HEK293 (cell line): ENCODE results near the gene ZHX3.

ENCODE experiments used
- CTCF ChIA-PET: fragments of 350-600 bp; formaldehyde crosslinking; extraction: SDS; loops from one replicate; lab custom pipeline; 2021; ENCODE audit warnings: antibody characterized with exemption; lab: Yijun Ruan, JAX
- POLR2A ChIA-PET: fragments of 300-600 bp; formaldehyde crosslinking; extraction: SDS; loops from one replicate; lab custom pipeline; 2020; ENCODE audit warnings: antibody characterized with exemption, inconsistent platforms; lab: Yijun Ruan, JAX
- H3K27ac ChIP-seq: fragments of 200-500 bp; sonication (Bioruptor generic); 2 replicates; pipeline ENCODE4 v1.5.1; 2014; ENCODE audit warnings: low read depth, low read length, control low read depth, inconsistent platforms; ENCODE audit errors: extremely low read depth
- H3K36me3 ChIP-seq, 2 experiments: fragments of 200-500 bp in 1 of 2; sonication (Bioruptor generic) in 1 of 2; 1 replicate in 1 of 2; 2 replicates in 1 of 2; pipeline ENCODE4 v1.5.1; 2014 to 2017; ENCODE audit warnings: inconsistent platforms in 2 of 2, low read length in 2 of 2; ENCODE audit not compliant: control insufficient read depth in 2 of 2, insufficient read depth in 1 of 2
- H3K4me1 ChIP-seq: fragments of 200-500 bp; sonication (Bioruptor generic); 2 replicates; pipeline ENCODE4 v1.5.1; 2014; ENCODE audit warnings: mild to moderate bottlenecking, low read length, inconsistent platforms; ENCODE audit not compliant: control insufficient read depth, insufficient read depth
- H3K4me3 ChIP-seq: 2 replicates; pipeline ENCODE4 v1.5.1; 2011; ENCODE audit warnings: low read depth, mild to moderate bottlenecking, control low read depth, low read length, moderate library complexity
- H3K9me3 ChIP-seq: fragments of 200-500 bp; sonication (Bioruptor generic); 2 replicates; pipeline ENCODE4 v1.5.1; 2014; ENCODE audit warnings: low read depth, low read length, inconsistent platforms; ENCODE audit not compliant: control insufficient read depth, insufficient read depth
- BCL11A ChIP-seq: fragments of 450-650 bp; formaldehyde crosslinking; IDR thresholded peaks from 2 replicates; pipeline ENCODE4 v1.5.1; 2016; ENCODE audit warnings: low read depth, missing biosample characterization, missing genetic modification characterization
- KLF7 ChIP-seq: fragments of 450-650 bp; formaldehyde crosslinking; IDR thresholded peaks from 2 replicates; pipeline ENCODE4 v1.5.1; 2016; ENCODE audit warnings: missing biosample characterization, missing genetic modification characterization, borderline replicate concordance
- PRDM1 ChIP-seq: fragments of 450-650 bp; formaldehyde crosslinking; IDR thresholded peaks from 2 replicates; pipeline ENCODE4; 2016; ENCODE audit warnings: missing biosample characterization, missing genetic modification characterization
- SP2 ChIP-seq: fragments of 450-650 bp; formaldehyde crosslinking; IDR thresholded peaks from 2 replicates; pipeline ENCODE4 v1.5.1; 2016; ENCODE audit warnings: missing biosample characterization, missing genetic modification characterization
- TCF7L2 ChIP-seq: IDR thresholded peaks from 2 replicates; pipeline ENCODE4 v1.6.1; 2011; ENCODE audit warnings: low read depth, mild to moderate bottlenecking, inconsistent platforms, low read length, moderate library complexity, borderline replicate concordance
- ZBTB48 ChIP-seq: fragments of 450-650 bp; formaldehyde crosslinking; IDR thresholded peaks from 2 replicates; pipeline ENCODE4 v1.5.1; 2016; ENCODE audit warnings: missing biosample characterization, missing genetic modification characterization
- ZFP41 ChIP-seq: fragments of 450-650 bp; formaldehyde crosslinking; IDR thresholded peaks from 2 replicates; pipeline ENCODE4 v1.5.1; 2016; ENCODE audit warnings: missing biosample characterization, missing genetic modification characterization, borderline replicate concordance
- ZNF155 ChIP-seq: fragments of 450-650 bp; formaldehyde crosslinking; IDR thresholded peaks from 2 replicates; pipeline ENCODE4 v1.5.1; 2016; ENCODE audit warnings: missing biosample characterization, missing genetic modification characterization
- ZNF169 ChIP-seq: fragments of 450-650 bp; formaldehyde crosslinking; IDR thresholded peaks from 2 replicates; pipeline ENCODE4 v1.5.1; 2016; ENCODE audit warnings: missing biosample characterization, missing genetic modification characterization
- ZNF175 ChIP-seq: fragments of 450-650 bp; formaldehyde crosslinking; IDR thresholded peaks from 2 replicates; pipeline ENCODE4 v1.5.1; 2016; ENCODE audit warnings: missing biosample characterization, missing genetic modification characterization
- ZNF184 ChIP-seq: fragments of 450-650 bp; IDR thresholded peaks from 2 replicates; pipeline ENCODE4 v1.5.1; 2018; ENCODE audit warnings: missing biosample characterization, mild to moderate bottlenecking, missing genetic modification characterization
- ZNF221 ChIP-seq: fragments of 450-650 bp; formaldehyde crosslinking; IDR thresholded peaks from 2 replicates; pipeline ENCODE4 v1.5.1; 2017; ENCODE audit warnings: missing biosample characterization, missing genetic modification characterization, borderline replicate concordance
- ZNF302 ChIP-seq: fragments of 450-650 bp; formaldehyde crosslinking; IDR thresholded peaks from 2 replicates; pipeline ENCODE4 v1.5.1; 2016; ENCODE audit warnings: missing biosample characterization, missing genetic modification characterization, low read depth
- ZNF311 ChIP-seq: fragments of 450-650 bp; formaldehyde crosslinking; IDR thresholded peaks from 2 replicates; pipeline ENCODE4 v1.5.1; 2017; ENCODE audit warnings: missing biosample characterization, missing genetic modification characterization, borderline replicate concordance
- ZNF350 ChIP-seq: fragments of 450-650 bp; formaldehyde crosslinking; IDR thresholded peaks from 2 replicates; pipeline ENCODE4 v1.5.0; 2017; ENCODE audit warnings: missing biosample characterization, mild to moderate bottlenecking, missing genetic modification characterization
- ZNF37A ChIP-seq: fragments of 450-650 bp; IDR thresholded peaks from 2 replicates; pipeline ENCODE4 v1.5.1; 2018; ENCODE audit warnings: missing biosample characterization, missing genetic modification characterization
- ZNF394 ChIP-seq: fragments of 450-650 bp; formaldehyde crosslinking; IDR thresholded peaks from 2 replicates; pipeline ENCODE4 v1.5.1; 2016; ENCODE audit warnings: missing biosample characterization, missing genetic modification characterization, mild to moderate bottlenecking, moderate library complexity, borderline replicate concordance
- ZNF404 ChIP-seq: fragments of 450-650 bp; formaldehyde crosslinking; IDR thresholded peaks from 2 replicates; pipeline ENCODE4 v1.5.1; 2017; ENCODE audit warnings: missing biosample characterization, missing genetic modification characterization
- ZNF514 ChIP-seq: fragments of 450-650 bp; formaldehyde crosslinking; IDR thresholded peaks from 2 replicates; pipeline ENCODE4 v1.5.1; 2016; ENCODE audit warnings: missing biosample characterization, missing genetic modification characterization
- ZNF544 ChIP-seq: fragments of 450-650 bp; formaldehyde crosslinking; IDR thresholded peaks from 2 replicates; pipeline ENCODE4 v1.5.0; 2017; ENCODE audit warnings: missing biosample characterization, missing genetic modification characterization
- ZNF571 ChIP-seq: fragments of 450-650 bp; formaldehyde crosslinking; IDR thresholded peaks from 2 replicates; pipeline ENCODE4 v1.5.0; 2017; ENCODE audit warnings: missing biosample characterization, missing genetic modification characterization
- ZNF701 ChIP-seq: fragments of 450-650 bp; formaldehyde crosslinking; IDR thresholded peaks from 2 replicates; pipeline ENCODE4 v1.5.1; 2016; ENCODE audit warnings: missing biosample characterization, missing genetic modification characterization
- ZNF768 ChIP-seq: fragments of 450-650 bp; formaldehyde crosslinking; IDR thresholded peaks from 2 replicates; pipeline ENCODE4 v1.5.1; 2018; ENCODE audit warnings: missing biosample characterization, mild to moderate bottlenecking, missing genetic modification characterization
- ZNF830 ChIP-seq: fragments of 450-650 bp; IDR thresholded peaks from 2 replicates; pipeline ENCODE4 v1.5.0; 2018; ENCODE audit warnings: missing biosample characterization, missing genetic modification characterization, low read depth, mild to moderate bottlenecking, moderate library complexity
- TF ChIP-seq, protein P1 (sequence below): fragments of 450-650 bp; formaldehyde crosslinking; IDR thresholded peaks from 2 replicates; pipeline ENCODE4 v1.5.1; 2016; ENCODE audit warnings: missing biosample characterization, missing genetic modification characterization
- TF ChIP-seq, protein P2 (sequence below): fragments of 450-650 bp; formaldehyde crosslinking; IDR thresholded peaks from 2 replicates; pipeline ENCODE4 v1.5.1; 2016; ENCODE audit warnings: missing biosample characterization, missing genetic modification characterization
- TF ChIP-seq, protein P3 (sequence below): fragments of 450-650 bp; formaldehyde crosslinking; IDR thresholded peaks from 2 replicates; pipeline ENCODE4 v1.5.1; 2017; ENCODE audit warnings: missing biosample characterization, missing genetic modification characterization
- TF ChIP-seq, protein P4 (sequence below): fragments of 450-650 bp; formaldehyde crosslinking; IDR thresholded peaks from 2 replicates; pipeline ENCODE4 v1.5.1; 2017; ENCODE audit warnings: missing biosample characterization, missing genetic modification characterization

ZHX3 gene

DNA sequence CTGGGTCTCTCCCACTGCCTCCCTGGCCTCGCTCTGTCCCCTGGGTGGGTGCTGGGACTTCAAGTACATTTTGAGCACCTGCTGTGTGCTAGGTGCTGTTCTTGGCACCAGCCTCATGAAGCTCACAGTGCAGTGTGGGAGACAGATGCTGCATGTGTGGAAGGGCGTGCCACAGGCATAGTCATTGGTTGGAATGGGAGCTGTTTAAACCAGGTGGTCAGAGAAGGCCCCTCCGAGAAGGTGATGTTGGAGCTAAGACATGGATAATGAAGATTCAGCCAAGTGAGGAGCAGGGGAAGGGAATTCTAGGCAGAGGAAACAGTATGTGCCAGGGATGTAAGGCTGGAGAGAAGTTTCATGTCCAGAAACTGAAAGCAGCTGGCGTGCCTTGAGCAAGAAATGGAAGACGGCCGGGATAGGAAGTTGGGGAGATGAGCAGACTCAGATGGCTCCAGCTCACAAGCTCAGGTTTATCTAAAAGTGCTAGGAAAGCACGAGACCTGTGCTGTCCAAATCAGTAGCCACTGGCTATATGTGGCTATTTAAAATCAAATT lies 33.0 kb upstream of the ZHX3 start:
- Histone ChIP-seq H3K4me1 (no peaks in the 10 kb centered on the region), H3K4me3 (no peak overlapping the region)
- TF ChIP-seq, protein P1, sequence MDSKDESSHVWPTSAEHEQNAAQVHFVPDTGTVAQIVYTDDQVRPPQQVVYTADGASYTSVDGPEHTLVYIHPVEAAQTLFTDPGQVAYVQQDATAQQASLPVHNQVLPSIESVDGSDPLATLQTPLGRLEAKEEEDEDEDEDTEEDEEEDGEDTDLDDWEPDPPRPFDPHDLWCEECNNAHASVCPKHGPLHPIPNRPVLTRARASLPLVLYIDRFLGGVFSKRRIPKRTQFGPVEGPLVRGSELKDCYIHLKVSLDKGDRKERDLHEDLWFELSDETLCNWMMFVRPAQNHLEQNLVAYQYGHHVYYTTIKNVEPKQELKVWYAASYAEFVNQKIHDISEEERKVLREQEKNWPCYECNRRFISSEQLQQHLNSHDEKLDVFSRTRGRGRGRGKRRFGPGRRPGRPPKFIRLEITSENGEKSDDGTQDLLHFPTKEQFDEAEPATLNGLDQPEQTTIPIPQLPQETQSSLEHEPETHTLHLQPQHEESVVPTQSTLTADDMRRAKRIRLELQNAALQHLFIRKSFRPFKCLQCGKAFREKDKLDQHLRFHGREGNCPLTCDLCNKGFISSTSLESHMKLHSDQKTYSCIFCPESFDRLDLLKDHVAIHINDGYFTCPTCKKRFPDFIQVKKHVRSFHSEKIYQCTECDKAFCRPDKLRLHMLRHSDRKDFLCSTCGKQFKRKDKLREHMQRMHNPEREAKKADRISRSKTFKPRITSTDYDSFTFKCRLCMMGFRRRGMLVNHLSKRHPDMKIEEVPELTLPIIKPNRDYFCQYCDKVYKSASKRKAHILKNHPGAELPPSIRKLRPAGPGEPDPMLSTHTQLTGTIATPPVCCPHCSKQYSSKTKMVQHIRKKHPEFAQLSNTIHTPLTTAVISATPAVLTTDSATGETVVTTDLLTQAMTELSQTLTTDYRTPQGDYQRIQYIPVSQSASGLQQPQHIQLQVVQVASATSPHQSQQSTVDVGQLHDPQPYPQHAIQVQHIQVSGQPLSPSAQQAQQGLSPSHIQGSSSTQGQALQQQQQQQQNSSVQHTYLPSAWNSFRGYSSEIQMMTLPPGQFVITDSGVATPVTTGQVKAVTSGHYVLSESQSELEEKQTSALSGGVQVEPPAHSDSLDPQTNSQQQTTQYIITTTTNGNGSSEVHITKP (tag by site-specific recombination) = no peak
- TF ChIP-seq ZNF175 = no peak
- TF ChIP-seq KLF7 (tag by site-specific recombination) = no peak
- TF ChIP-seq ZBTB48 (tag by site-specific recombination) = no peak
- no peak for TF ChIP-seq ZNF37A
- no peak for TF ChIP-seq ZNF394 (tag by site-specific recombination)
- TF ChIP-seq SP2 (tag by site-specific recombination) = no peak
- TF ChIP-seq ZNF701 (tag by site-specific recombination) = no peak
- TF ChIP-seq, protein P2, sequence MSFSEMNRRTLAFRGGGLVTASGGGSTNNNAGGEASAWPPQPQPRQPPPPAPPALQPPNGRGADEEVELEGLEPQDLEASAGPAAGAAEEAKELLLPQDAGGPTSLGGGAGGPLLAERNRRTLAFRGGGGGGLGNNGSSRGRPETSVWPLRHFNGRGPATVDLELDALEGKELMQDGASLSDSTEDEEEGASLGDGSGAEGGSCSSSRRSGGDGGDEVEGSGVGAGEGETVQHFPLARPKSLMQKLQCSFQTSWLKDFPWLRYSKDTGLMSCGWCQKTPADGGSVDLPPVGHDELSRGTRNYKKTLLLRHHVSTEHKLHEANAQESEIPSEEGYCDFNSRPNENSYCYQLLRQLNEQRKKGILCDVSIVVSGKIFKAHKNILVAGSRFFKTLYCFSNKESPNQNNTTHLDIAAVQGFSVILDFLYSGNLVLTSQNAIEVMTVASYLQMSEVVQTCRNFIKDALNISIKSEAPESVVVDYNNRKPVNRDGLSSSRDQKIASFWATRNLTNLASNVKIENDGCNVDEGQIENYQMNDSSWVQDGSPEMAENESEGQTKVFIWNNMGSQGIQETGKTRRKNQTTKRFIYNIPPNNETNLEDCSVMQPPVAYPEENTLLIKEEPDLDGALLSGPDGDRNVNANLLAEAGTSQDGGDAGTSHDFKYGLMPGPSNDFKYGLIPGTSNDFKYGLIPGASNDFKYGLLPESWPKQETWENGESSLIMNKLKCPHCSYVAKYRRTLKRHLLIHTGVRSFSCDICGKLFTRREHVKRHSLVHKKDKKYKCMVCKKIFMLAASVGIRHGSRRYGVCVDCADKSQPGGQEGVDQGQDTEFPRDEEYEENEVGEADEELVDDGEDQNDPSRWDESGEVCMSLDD (tag by site-specific recombination) = no peak
- TF ChIP-seq ZNF514 = no peak
- no peak for TF ChIP-seq ZNF571 (tag by site-specific recombination)
- no peak for TF ChIP-seq ZNF302 (tag by site-specific recombination)
- TF ChIP-seq ZNF830 (tag by site-specific recombination) = no peak
- no peak for TF ChIP-seq ZNF350 (tag by site-specific recombination)
- no peak for TF ChIP-seq BCL11A (tag by site-specific recombination)
- no peak for TF ChIP-seq ZNF155 (tag by site-specific recombination)
- TF ChIP-seq TCF7L2 = no peak
- TF ChIP-seq, protein P3, sequence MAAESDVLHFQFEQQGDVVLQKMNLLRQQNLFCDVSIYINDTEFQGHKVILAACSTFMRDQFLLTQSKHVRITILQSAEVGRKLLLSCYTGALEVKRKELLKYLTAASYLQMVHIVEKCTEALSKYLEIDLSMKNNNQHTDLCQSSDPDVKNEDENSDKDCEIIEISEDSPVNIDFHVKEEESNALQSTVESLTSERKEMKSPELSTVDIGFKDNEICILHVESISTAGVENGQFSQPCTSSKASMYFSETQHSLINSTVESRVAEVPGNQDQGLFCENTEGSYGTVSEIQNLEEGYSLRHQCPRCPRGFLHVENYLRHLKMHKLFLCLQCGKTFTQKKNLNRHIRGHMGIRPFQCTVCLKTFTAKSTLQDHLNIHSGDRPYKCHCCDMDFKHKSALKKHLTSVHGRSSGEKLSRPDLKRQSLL (tag by site-specific recombination) = no peak
- TF ChIP-seq, all 188 proteins: peak for 0
- ChIA-PET CTCF (interaction anchor here (0.6 to 1.8 kb wide), 3 partner anchors 10 to 35 kb away, joined by 3 to 8 read pairs (median 5); partner anchors contain the start of gene LPIN3), POLR2A (no interaction called here)
- H3K27ac ChIP-seq = no peak overlapping the region
- H3K36me3 ChIP-seq = peaks cover 0 to 83% of the 10 kb centered on the region in 2 experiments; a peak in 2 of 3 replicates
- no peaks in the 10 kb centered on the region for H3K9me3 ChIP-seq

DNA sequence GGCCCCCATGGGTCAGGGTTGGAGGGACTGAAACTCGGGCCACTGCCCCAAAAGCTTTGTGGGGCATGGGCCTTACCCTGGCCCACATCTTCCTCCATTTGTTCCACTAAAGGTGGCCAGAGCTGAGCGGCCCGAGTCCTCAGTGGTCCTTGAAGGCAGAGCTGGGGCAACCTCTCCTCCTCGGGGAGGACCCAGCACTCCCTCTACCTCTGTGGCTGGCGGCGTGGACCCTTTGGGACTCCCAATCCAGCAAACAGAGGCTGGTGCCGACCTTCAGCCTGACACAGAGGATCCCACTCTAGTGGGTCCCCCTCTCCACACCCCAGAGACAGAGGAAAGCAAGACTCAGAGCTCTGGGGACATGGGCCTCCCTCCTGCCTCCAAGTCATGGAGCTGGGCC lies 32.4 kb upstream of the ZHX3 start:
- peaks cover 0 to 80% of the 10 kb centered on the region in 2 experiments; a peak in 2 of 3 replicates for H3K36me3 ChIP-seq
- H3K4me1 ChIP-seq = no peaks in the 10 kb centered on the region
- no peak overlapping the region for H3K4me3 ChIP-seq
- CTCF ChIA-PET = interaction anchor here (0.6 to 1.8 kb wide), 3 partner anchors 10 to 35 kb away, joined by 3 to 8 read pairs (median 5); partner anchors contain the start of gene LPIN3
- POLR2A ChIA-PET = no interaction called here
- H3K9me3 ChIP-seq = no peaks in the 10 kb centered on the region
- H3K27ac ChIP-seq = no peak overlapping the region
- TF ChIP-seq, protein P4, sequence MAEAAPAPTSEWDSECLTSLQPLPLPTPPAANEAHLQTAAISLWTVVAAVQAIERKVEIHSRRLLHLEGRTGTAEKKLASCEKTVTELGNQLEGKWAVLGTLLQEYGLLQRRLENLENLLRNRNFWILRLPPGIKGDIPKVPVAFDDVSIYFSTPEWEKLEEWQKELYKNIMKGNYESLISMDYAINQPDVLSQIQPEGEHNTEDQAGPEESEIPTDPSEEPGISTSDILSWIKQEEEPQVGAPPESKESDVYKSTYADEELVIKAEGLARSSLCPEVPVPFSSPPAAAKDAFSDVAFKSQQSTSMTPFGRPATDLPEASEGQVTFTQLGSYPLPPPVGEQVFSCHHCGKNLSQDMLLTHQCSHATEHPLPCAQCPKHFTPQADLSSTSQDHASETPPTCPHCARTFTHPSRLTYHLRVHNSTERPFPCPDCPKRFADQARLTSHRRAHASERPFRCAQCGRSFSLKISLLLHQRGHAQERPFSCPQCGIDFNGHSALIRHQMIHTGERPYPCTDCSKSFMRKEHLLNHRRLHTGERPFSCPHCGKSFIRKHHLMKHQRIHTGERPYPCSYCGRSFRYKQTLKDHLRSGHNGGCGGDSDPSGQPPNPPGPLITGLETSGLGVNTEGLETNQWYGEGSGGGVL (tag by site-specific recombination) = no peak
- TF ChIP-seq PRDM1 (no peak), ZNF768 (tag by site-specific recombination) (no peak), ZNF169 (tag by site-specific recombination) (no peak), ZNF544 (tag by site-specific recombination) (no peak), ZFP41 (tag by site-specific recombination) (no peak), ZNF404 (no peak), ZNF311 (tag by site-specific recombination) (no peak), ZNF221 (tag by site-specific recombination) (no peak), ZNF184 (tag by site-specific recombination) (no peak)
